ENCODE results near the gene CLIC5. TPM values are rescaled to one million over a fixed set of nuclear protein-coding genes. Genes with fewer than 3 reads are reported as not detected.

CLIC5 gene
- total and polyA plus RNA-seq, 12 donors = 0.94 to 5.6 (median 1.6) TPM

- Histone ChIP-seq H3K27ac (no peak overlapping the region), H3K4me1 (replicated peaks in 1 of 2) (no peaks in the 10 kb centered on the region), H3K9me3 (replicated peaks in 1 of 3) (no peaks in the 10 kb centered on the region), H3K4me3 (no peak overlapping the region), H3K27me3 (no peaks in the 10 kb centered on the region), H3K36me3 (replicated peaks in 1 of 2) (no peaks in the 10 kb centered on the region)
- TF ChIP-seq CTCF (IDR thresholded peaks at IDR 0.05) = no peak
- TF ChIP-seq POLR2A (IDR thresholded peaks at IDR 0.05) = no peak
- 81 to 100% (median 86%) methylated on average over 1 of the region's 1 CpG for WGBS, 4 donors
- no peak for DNase-seq
- intact Hi-C loops (cut with DNase I) = no loop called here
Measured at GRCh38 chr6:45983062-45983461, 32.6 kb downstream of the CLIC5 start.

DNA sequence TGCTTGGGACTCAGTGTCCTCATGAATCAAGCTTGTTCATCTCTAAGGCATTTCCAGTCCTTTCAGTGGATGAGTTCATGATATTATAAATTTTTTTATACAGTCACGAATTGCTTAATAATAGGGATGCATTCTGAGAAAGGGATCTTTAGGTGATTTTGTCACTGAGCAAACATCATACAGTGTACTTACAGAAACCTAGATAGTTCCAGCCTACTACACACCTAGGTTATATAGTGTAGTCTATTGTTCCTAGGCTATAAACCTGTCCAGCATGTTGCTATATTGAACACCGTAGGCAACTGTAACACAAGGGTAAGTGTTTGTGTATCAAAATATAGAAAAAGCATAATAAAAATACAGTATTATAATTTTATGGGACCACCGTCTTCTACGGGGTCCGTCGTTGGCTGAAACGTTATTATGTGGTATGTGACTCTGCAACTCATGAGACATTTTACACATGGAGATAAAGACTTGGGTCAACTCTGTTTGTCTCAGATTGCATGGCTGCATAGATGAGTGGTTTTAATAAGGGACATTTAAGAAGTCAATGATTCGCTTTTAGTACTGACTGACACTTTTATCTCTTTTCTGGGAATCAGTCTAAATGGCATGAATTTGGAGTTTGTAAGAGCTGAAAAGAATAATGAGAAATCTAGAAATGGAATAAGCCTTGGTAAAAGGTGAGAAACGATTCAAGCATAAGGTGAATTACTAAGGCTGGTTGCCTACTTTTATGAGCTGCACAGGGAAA is 33.2 kb downstream of the CLIC5 start:
- 87 to 92% (median 88%) methylated on average over 9 of the region's 9 CpGs for WGBS, 4 donors
- TF ChIP-seq CTCF (IDR thresholded peaks at IDR 0.05) = no peak
- TF ChIP-seq POLR2A (IDR thresholded peaks at IDR 0.05) = no peak

GRCh38 chr6:45981046-45981445 is 34.6 kb downstream of the CLIC5 start:
- DNase-seq = no peak
- no peak overlapping the region for H3K27ac ChIP-seq
- H3K4me3 ChIP-seq = no peak overlapping the region
- no peaks in the 10 kb centered on the region for H3K9me3 ChIP-seq (replicated peaks in 1 of 3)
- no peaks in the 10 kb centered on the region for H3K4me1 ChIP-seq (replicated peaks in 1 of 2)
- H3K36me3 ChIP-seq (replicated peaks in 1 of 2) = no peaks in the 10 kb centered on the region
- 87 to 88% (median 87%) methylated on average over 3 of the region's 3 CpGs for WGBS, 4 donors
- H3K27me3 ChIP-seq = no peaks in the 10 kb centered on the region
- intact Hi-C loops (cut with DNase I) = no loop called here
- TF ChIP-seq POLR2A (IDR thresholded peaks at IDR 0.05) (no peak), CTCF (IDR thresholded peaks at IDR 0.05) (no peak)

More for the DNA sequence above, 33.2 kb downstream of the CLIC5 start:
- no peaks in the 10 kb centered on the region for H3K27me3 ChIP-seq
- H3K4me1 ChIP-seq (replicated peaks in 1 of 2) = no peaks in the 10 kb centered on the region
- no peaks in the 10 kb centered on the region for H3K9me3 ChIP-seq (replicated peaks in 1 of 3)
- no peak overlapping the region for H3K27ac ChIP-seq
- no peak for DNase-seq
- H3K36me3 ChIP-seq (replicated peaks in 1 of 2) = no peaks in the 10 kb centered on the region
- intact Hi-C loops (cut with DNase I) = no loop called here
- H3K4me3 ChIP-seq = no peak overlapping the region

DNA sequence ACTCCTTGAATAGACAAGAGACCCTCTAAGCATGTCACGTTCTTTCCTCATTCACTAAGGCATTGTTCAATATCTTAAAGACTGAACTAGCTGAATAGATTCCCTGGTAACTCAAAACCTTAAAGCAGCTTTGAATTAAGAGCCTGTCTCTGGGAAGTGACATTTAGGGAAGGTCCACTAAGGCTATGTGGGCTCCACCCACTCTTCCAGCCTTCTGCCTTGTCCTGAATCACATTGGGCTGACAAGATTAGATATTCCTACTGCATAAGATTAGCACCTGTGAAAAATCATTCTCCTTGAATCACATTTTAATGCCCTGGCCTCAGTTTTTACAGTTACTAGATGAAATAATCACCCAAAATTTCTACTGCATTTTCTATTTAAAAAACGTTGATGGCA is 36.3 kb downstream of the CLIC5 start:
- DNase-seq = no peak
- Histone ChIP-seq H3K27me3 (no peaks in the 10 kb centered on the region), H3K9me3 (replicated peaks in 1 of 3) (no peaks in the 10 kb centered on the region), H3K36me3 (replicated peaks in 1 of 2) (no peaks in the 10 kb centered on the region), H3K27ac (no peak overlapping the region), H3K4me3 (no peak overlapping the region), H3K4me1 (replicated peaks in 1 of 2) (no peaks in the 10 kb centered on the region)
- WGBS, 4 donors = 46 to 60% (median 57%) methylated on average over 2 of the region's 2 CpGs
- intact Hi-C loops (cut with DNase I) = no loop called here
- no peak for TF ChIP-seq CTCF (IDR thresholded peaks at IDR 0.05)

Data from adrenal gland (tissue), 12 donors.